Smooth muscle cell (in vitro differentiated cells): ENCODE measurements around the gene LDLRAD3. TPM values are rescaled to one million over a fixed set of nuclear protein-coding genes. Genes with fewer than 3 reads are reported as not detected.
A peak's percentile ranks its signal among the peaks of the same experiment; 100 is the strongest.

Experiments used
- DNase-seq: peaks from one replicate; lab custom pipeline; 2025; ENCODE audit not compliant: unreplicated experiment; lab: John Stamatoyannopoulos, UW
- H2AFZ ChIP-seq: fragments of 200-600 bp; sonication (generic); 2 replicates; pipeline ENCODE4 v1.6.0; 2016; ENCODE audit warnings: antibody characterized with exemption, low read depth, mild to moderate bottlenecking
- H3F3A ChIP-seq: fragments of 200-600 bp; sonication (generic); 2 replicates; pipeline ENCODE4 v1.6.0; 2017; ENCODE audit warnings: antibody characterized with exemption, low read depth
- H3K27ac ChIP-seq: fragments of 200-600 bp; sonication (generic); 2 replicates; pipeline ENCODE4 v1.5.1; 2016; ENCODE audit warnings: low read depth, mild to moderate bottlenecking
- H3K27me3 ChIP-seq: fragments of 200-600 bp; sonication (generic); 2 replicates; pipeline ENCODE4 v1.6.1; 2016; ENCODE audit warnings: low read depth, mild to moderate bottlenecking
- H3K36me3 ChIP-seq: fragments of 200-600 bp; sonication (generic); 2 replicates; pipeline ENCODE4 v1.5.1; 2016; ENCODE audit warnings: low read depth
- H3K4me1 ChIP-seq: fragments of 200-600 bp; sonication (generic); 2 replicates; pipeline ENCODE4 v1.5.1; 2016; ENCODE audit warnings: low read depth
- H3K4me2 ChIP-seq: fragments of 200-600 bp; sonication (generic); 2 replicates; pipeline ENCODE4 v1.6.0; 2016; ENCODE audit warnings: mild to moderate bottlenecking
- H3K4me3 ChIP-seq: fragments of 200-600 bp; sonication (generic); 2 replicates; pipeline ENCODE4 v1.5.1; 2016; ENCODE audit warnings: mild to moderate bottlenecking
- H3K79me2 ChIP-seq: fragments of 200-600 bp; sonication (generic); 2 replicates; pipeline ENCODE4 v1.6.0; 2016; ENCODE audit warnings: low read depth, mild to moderate bottlenecking
- H3K9ac ChIP-seq: fragments of 200-600 bp; sonication (generic); 2 replicates; pipeline ENCODE4 v1.6.0; 2016; ENCODE audit warnings: low read depth
- H3K9me3 ChIP-seq: fragments of 200-600 bp; sonication (generic); replicated peaks from 2 replicates; pipeline ENCODE4 v1.5.1; 2016; ENCODE audit warnings: low read depth
- H4K20me1 ChIP-seq: fragments of 200-600 bp; sonication (generic); 2 replicates; pipeline ENCODE4 v1.6.0; 2016; ENCODE audit warnings: low read depth
- CTCF ChIP-seq: fragments of 200-600 bp; sonication (generic); IDR thresholded peaks from 2 replicates; pipeline ENCODE4 v1.5.1; 2017; ENCODE audit warnings: borderline replicate concordance, mild to moderate bottlenecking, antibody characterized with exemption; ENCODE audit not compliant: insufficient read depth, poor library complexity, severe bottlenecking
- WGBS: methylation state at CpG from one replicate; pipeline ENCODE4 v1.1.7; 2016; ENCODE audit warnings: low lambda C conversion rate; 5-methylcytosine and 5-hydroxymethylcytosine counted together
- polyA plus RNA-seq: library from polyadenylated mRNA; unstranded; fragments of >200 nt; fragmentation: Nextera tagmentation; extraction: Ambion mirVana; gene quantifications from 2 replicates; pipeline ENCODE4 v1.2.1, GENCODE V29; 2016
- total RNA-seq: library from RNA; depleted of rRNA; stranded (reverse); fragments of >200 nt; gene quantifications from 2 replicates; pipeline ENCODE4 v1.2.3, GENCODE V29; 2014

The LDLRAD3 gene
- total and polyA plus RNA-seq, 2 experiments from 2014 or later, result 6.1 to 10.0 TPM

GRCh38 chr11:36094164-36094563, 150.3 kb downstream of the LDLRAD3 start:
- Histone ChIP-seq H4K20me1 (no peaks in the 10 kb centered on the region), H3F3A (peaks cover 33% of the 10 kb centered on the region), H3K27me3 (no peaks in the 10 kb centered on the region), H3K9ac (no peak overlapping the region), H3K27ac (no peak overlapping the region), H3K36me3 (no peaks in the 10 kb centered on the region), H2AFZ (no peak overlapping the region), H3K4me3 (no peak overlapping the region), H3K4me1 (peaks cover 60% of the 10 kb centered on the region), H3K79me2 (no peaks in the 10 kb centered on the region), H3K4me2 (peak overlapping the region; percentile 81), H3K9me3 (no peaks in the 10 kb centered on the region)
- TF ChIP-seq CTCF, result no peak
- DNase-seq, result no peak
- 93% methylated on average over 2 of the region's 2 CpGs for WGBS

DNA sequence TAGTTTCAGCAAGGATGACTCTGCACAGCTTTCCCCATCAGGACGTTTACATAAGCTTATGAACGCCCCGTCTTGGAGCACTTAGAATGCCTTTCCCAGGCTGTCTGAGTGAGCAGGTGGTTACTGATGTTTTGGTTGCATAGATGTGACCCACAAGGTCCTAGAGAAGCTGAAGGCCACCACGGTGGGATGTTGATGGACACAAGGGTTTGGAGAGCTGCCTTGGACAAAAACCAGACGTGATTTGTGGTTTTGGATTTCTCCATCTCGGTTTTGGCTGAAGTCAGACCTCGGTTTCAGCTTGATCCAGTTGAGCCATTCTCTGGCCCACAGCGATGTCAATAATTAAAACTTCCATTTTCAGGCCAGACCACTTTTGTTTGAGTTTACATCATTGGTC, 151.9 kb downstream of the LDLRAD3 start:
- Histone ChIP-seq H2AFZ (no peak overlapping the region), H3K79me2 (no peaks in the 10 kb centered on the region), H3F3A (peaks cover 17% of the 10 kb centered on the region), H4K20me1 (no peaks in the 10 kb centered on the region), H3K9ac (no peak overlapping the region), H3K9me3 (no peaks in the 10 kb centered on the region), H3K4me1 (peaks cover 52% of the 10 kb centered on the region), H3K27ac (no peak overlapping the region), H3K4me2 (no peak overlapping the region), H3K36me3 (no peaks in the 10 kb centered on the region), H3K27me3 (no peaks in the 10 kb centered on the region), H3K4me3 (no peak overlapping the region)
- 48% methylated on average over 8 of the region's 8 CpGs for WGBS
- TF ChIP-seq CTCF, result no peak
- no peak for DNase-seq

- H2AFZ ChIP-seq, result no peak overlapping the region
- H3K9me3 ChIP-seq, result no peaks in the 10 kb centered on the region
- peaks cover 4% of the 10 kb centered on the region for H3F3A ChIP-seq
- H3K4me1 ChIP-seq, result peaks cover 38% of the 10 kb centered on the region
- H3K27me3 ChIP-seq, result no peaks in the 10 kb centered on the region
- WGBS, result 43% methylated on average over 6 of the region's 6 CpGs
- no peak overlapping the region for H3K9ac ChIP-seq
- H3K4me3 ChIP-seq, result no peak overlapping the region
- H3K79me2 ChIP-seq, result no peaks in the 10 kb centered on the region
- no peak overlapping the region for H3K27ac ChIP-seq
- H3K4me2 ChIP-seq, result peak overlapping the region; percentile 69
- H4K20me1 ChIP-seq, result no peaks in the 10 kb centered on the region
- DNase-seq, result no peak
- H3K36me3 ChIP-seq, result no peaks in the 10 kb centered on the region
- no peak for TF ChIP-seq CTCF
Observed at GRCh38 chr11:36097219-36097650, 153.4 kb downstream of the LDLRAD3 start.

GRCh38 chr11:36098087-36098486, 154.2 kb downstream of the LDLRAD3 start:
- Histone ChIP-seq H3F3A (peaks cover 4% of the 10 kb centered on the region), H2AFZ (no peak overlapping the region), H3K27me3 (no peaks in the 10 kb centered on the region), H3K4me2 (peak overlapping the region; percentile 40), H3K27ac (no peak overlapping the region), H4K20me1 (no peaks in the 10 kb centered on the region), H3K4me3 (no peak overlapping the region), H3K4me1 (peaks cover 30% of the 10 kb centered on the region), H3K9ac (no peak overlapping the region), H3K36me3 (no peaks in the 10 kb centered on the region), H3K79me2 (no peaks in the 10 kb centered on the region), H3K9me3 (no peaks in the 10 kb centered on the region)
- no peak for TF ChIP-seq CTCF
- 56% methylated on average over 6 of the region's 6 CpGs for WGBS
- no peak for DNase-seq
